Right kidney (tissue), 9 donors: Measurements from ENCODE around the gene SCT.
"Not testable (repeated sequence)": the region's sequence is repeated elsewhere in the genome, so short reads cannot be mapped to it uniquely, and the experiment has no call there.

Experiments
- DNase-seq: peaks from one replicate; pipeline ENCODE4 v3.0.0-alpha.2; 2016
- long read RNA-seq, 8 donors: transcript quantifications; one replicate each; lab custom pipeline, GENCODE V29; 2026

SCT gene, protein sequence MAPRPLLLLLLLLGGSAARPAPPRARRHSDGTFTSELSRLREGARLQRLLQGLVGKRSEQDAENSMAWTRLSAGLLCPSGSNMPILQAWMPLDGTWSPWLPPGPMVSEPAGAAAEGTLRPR
- long read RNA-seq, donor 1, partial matches to known transcripts = 0 of 4 reads
- long read RNA-seq, donor 1, other reads (novel, unspliced or antisense) = 0 of 4 reads
- long read RNA-seq, donor 2, partial matches to known transcripts = 0 of 2 reads
- long read RNA-seq, donor 2, other reads (novel, unspliced or antisense) = 0 of 2 reads
- long read RNA-seq, donor 3, partial matches to known transcripts = 0 of 1 reads
- long read RNA-seq, donor 3, other reads (novel, unspliced or antisense) = 0 of 1 reads
- long read RNA-seq, donor 4, transcript SCT-201 (4 exons, 366 nt) = major isoform, 7 of 7 reads
- long read RNA-seq, donor 4, partial matches to known transcripts = 0 of 7 reads
- long read RNA-seq, donor 4, other reads (novel, unspliced or antisense) = 0 of 7 reads
- long read RNA-seq, donor 5, partial matches to known transcripts = 0 of 1 reads
- long read RNA-seq, donor 5, other reads (novel, unspliced or antisense) = 0 of 1 reads
- long read RNA-seq, donor 6, partial matches to known transcripts = 0 of 2 reads
- long read RNA-seq, donor 6, other reads (novel, unspliced or antisense) = 0 of 2 reads
- long read RNA-seq, donor 7, partial matches to known transcripts = 0 of 4 reads
- long read RNA-seq, donor 7, other reads (novel, unspliced or antisense) = 0 of 4 reads
- long read RNA-seq, donor 8, partial matches to known transcripts = 0 of 2 reads
- long read RNA-seq, donor 8, other reads (novel, unspliced or antisense) = 0 of 2 reads

- DNase-seq = no peak
These were observed at the start of gene SCT for GRCh38 chr11:626475-627307. SCT (minus strand) TSS chr11:627181; CDS start chr11:627143, 38 bp downstream.

GRCh38 chr11:674406-674805 is 47.4 kb upstream of the SCT start:
- DNase-seq = no peak

DNA sequence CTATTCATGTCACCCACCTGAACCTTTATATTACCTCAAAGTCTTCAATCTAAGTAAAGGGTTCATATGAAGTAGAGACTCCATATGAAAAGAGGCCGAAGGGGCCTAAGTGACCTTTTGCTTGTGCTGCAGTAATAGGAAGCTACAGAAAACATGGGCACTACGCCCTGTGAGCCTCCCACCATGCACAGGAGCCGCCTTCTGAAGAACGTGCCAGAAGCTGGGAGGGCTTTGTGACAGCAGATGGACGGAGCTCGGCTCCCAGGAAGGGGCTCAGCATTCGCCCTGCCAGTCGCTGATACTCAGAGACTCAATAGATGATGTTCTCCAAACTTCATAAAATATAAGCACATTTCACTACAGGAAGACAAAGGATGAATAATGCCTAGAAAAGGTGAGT is 46.9 kb upstream of the SCT start:
- no peak for DNase-seq

GRCh38 chr11:665704-666281 is 38.8 kb upstream of the SCT start:
- DNase-seq = no peak

GRCh38 chr11:665062-665703 is 38.2 kb upstream of the SCT start:
- no peak for DNase-seq

GRCh38 chr11:662689-663274 is 35.8 kb upstream of the SCT start:
- no peak for DNase-seq

DNA sequence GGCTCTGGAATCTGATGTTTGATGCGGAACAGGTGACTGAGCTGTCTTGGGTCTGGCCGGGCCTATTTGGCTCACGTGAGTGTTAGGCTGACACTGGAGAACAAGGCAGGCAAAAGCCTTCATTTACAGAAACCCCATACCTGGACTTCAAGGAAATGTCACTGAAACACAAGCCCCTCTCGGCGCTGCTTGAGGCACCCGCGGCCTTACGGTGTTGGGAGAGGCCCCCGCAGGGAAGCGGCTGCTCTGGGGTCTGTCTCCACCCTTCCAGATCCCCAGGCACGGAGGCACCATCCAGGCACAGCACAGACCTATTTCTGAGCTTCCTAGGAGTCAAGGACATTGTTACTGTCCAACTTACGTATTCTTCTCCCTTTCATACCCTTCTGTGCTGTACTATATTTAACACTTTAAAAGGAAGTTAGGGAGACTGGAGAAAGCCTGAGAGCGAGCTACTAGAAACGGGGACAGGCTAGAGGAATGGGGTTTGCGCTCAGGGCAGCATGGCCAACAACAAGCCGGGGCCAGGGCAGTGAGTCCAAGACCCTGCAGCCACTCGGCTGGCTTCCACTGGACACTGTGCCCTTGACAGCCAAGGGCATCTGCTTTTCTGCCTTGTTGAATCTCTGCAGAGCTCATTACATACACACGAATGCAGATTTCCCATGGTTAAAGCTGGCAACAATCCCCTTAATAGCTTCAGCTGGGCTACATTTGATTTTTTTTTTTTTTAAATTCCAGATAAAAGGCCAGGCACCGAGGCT is 33.9 kb upstream of the SCT start:
- no peak for DNase-seq

DNA sequence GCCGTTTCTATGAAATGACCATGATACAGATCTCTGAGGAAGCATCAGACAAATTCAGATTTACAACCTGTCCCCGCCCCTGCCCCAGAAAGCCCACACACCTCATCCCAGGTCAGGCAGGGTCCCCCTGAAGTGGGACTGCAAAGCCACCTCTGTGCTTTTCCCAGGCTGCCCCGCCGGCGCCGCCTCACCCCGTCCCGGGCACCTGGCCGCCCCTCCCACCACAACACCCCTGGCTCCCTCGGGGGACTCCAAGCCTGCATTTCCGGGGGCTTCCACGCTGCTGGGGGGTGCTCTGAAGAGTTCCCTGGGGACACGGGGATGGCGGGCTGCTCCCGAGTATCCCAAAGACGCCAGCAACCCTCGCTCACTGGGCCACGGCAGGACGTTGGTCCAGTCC is 33.3 kb upstream of the SCT start:
- DNase-seq = no peak

GRCh38 chr11:659532-660085 is 32.6 kb upstream of the SCT start:
- no peak for DNase-seq

GRCh38 chr11:657691-658126 is 30.7 kb upstream of the SCT start:
- DNase-seq = no peak

GRCh38 chr11:656866-657265 is 29.9 kb upstream of the SCT start:
- DNase-seq = no peak

DNA sequence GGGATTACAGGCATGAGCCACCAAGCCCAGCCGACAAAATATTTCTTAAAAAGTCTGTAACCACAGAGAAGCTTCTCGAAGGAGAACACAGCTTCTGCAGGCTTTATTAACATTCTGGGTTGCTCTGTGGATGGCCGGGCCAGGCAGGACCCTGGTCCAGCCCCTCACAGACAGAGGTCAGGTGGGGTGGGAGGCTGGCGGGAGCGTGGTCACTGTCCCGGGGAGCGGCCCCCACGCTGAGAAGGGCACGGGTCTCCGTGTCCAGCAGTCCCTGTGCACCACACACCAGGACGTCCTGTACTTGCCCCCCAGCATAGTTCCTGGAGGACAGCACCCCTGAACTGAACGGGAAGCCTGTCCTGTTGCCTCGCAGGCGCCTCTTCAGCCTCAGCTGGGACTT is 29.4 kb upstream of the SCT start:
- DNase-seq = no peak

- no peak for DNase-seq
These were observed 28.2 kb upstream of the SCT start for GRCh38 chr11:655036-655726.

DNA sequence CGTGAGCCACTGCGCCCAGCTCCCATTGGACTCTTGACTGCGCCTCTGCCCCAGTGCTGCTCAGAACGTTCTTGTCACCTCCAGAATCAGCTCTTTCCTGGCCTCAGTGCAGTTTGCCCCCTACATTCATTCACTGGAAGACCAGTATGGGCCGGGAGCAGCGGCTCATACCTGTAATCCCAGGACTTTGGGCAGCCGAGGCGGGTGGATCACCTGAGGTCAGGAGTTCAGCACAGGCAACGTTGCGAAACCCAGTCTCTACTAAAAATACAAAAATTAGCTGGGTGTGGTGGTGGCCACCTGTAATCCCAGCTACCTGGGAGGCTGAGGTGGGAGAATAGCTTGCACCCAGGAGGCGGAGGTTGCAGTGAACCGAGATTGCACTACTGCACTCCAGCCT is 27.5 kb upstream of the SCT start:
- not testable (repeated sequence) for DNase-seq

- DNase-seq = no peak
These were observed 26.9 kb upstream of the SCT start for GRCh38 chr11:653837-654236.

- not testable (repeated sequence) for DNase-seq
These were observed 26.2 kb upstream of the SCT start for GRCh38 chr11:653136-653535.

GRCh38 chr11:650482-650881 is 23.5 kb upstream of the SCT start:
- DNase-seq = no peak

DNA sequence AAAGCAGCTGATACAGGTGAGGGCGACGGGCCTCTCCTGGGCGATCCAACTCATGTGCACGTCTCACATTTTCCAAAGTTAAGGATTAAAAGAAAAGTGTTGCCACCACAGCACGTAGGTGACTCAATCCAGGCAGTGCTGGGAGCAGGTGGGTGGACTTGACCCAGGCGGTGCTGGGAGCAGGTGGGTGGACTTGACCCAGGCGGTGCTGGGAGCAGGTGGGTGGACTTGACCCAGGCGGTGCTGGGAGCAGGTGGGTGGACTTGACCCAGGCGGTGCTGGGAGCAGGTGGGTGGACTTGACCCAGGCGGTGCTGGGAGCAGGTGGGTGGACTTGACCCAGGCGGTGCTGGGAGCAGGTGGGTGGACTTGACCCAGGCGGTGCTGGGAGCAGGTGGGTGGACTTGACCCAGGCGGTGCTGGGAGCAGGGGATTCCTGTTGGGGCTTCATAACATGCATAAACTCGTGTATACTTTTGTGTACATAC is 20.7 kb upstream of the SCT start:
- not testable (repeated sequence) for DNase-seq

DNA sequence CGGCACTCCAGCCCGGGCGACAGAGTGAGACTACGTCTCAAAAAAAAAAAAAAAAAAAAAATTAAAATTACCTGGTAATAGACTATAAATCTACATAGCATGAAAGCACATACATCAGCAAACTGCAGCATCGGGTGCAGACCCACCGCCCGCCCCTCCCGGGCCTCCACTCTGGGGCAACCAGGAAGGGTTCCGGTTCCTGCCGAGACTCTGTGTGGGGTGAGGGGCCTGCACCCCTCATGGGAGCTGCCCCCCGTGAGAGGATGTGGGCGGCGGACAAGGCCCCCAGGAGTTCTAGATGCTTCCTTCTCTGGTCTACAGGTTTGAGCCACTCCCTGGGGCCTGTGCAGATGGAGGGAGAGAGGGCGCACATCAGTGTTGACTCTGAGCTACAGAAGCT is 19.2 kb upstream of the SCT start:
- DNase-seq = no peak
